ENCODE results near the gene TNN.

GRCh38 chr1:175090780-175091179 is 23.1 kb downstream of the TNN start:
- no peak for TF ChIP-seq POLR2A (IDR thresholded peaks at IDR 0.05)
- no peak for TF ChIP-seq CTCF (IDR thresholded peaks at IDR 0.05)
- peak in 2 of 4 donors; percentile 13 to 33 for TF ChIP-seq POLR2AphosphoS5 (IDR thresholded peaks at IDR 0.05)

All from sigmoid colon (tissue), 4 donors.